Stimulated activated naive CD8-positive, alpha-beta T cell treated with anti-CD3 and anti-CD28 coated beads, Interleukin-15, amount 100 ng/mL, for 72 hours (primary cell): ENCODE results near the gene HEMK1.
A peak's percentile ranks its signal among the peaks of the same experiment; 100 is the strongest.

Experiments
- ATAC-seq: fragments of 150-1000 bp; cut with Tn5 transposase; 2 replicates; pipeline ENCODE4 v1.10.0; 2021; ENCODE audit warnings: mild to moderate bottlenecking, moderate library complexity
- DNase-seq, 2 donors: peaks; one replicate each; pipeline ENCODE4 v3.0.0; 2021 to 2022
- H3K27ac Mint-ChIP-seq, 2 donors: one replicate each; pipeline ENCODE4 v1.8.0; 2022; ENCODE audit warnings: mild to moderate bottlenecking in 2 of 2, mixed read lengths in 2 of 2, moderate library complexity in 2 of 2
- H3K27me3 Mint-ChIP-seq: one replicate; pipeline ENCODE4 v1.8.0; 2022; ENCODE audit warnings: mixed read lengths
- H3K4me1 Mint-ChIP-seq: one replicate; pipeline ENCODE4 v1.8.0; 2022; ENCODE audit warnings: mild to moderate bottlenecking, mixed read lengths
- H3K4me3 Mint-ChIP-seq, 2 donors: one replicate each; pipeline ENCODE4 v1.8.0; 2022; ENCODE audit warnings: mild to moderate bottlenecking in 2 of 2, mixed read lengths in 2 of 2, moderate library complexity in 1 of 2
- H3K9me3 Mint-ChIP-seq, 2 donors: one replicate each; pipeline ENCODE4 v1.8.0; 2022; ENCODE audit warnings: mixed read lengths in 2 of 2

The HEMK1 gene

DNA sequence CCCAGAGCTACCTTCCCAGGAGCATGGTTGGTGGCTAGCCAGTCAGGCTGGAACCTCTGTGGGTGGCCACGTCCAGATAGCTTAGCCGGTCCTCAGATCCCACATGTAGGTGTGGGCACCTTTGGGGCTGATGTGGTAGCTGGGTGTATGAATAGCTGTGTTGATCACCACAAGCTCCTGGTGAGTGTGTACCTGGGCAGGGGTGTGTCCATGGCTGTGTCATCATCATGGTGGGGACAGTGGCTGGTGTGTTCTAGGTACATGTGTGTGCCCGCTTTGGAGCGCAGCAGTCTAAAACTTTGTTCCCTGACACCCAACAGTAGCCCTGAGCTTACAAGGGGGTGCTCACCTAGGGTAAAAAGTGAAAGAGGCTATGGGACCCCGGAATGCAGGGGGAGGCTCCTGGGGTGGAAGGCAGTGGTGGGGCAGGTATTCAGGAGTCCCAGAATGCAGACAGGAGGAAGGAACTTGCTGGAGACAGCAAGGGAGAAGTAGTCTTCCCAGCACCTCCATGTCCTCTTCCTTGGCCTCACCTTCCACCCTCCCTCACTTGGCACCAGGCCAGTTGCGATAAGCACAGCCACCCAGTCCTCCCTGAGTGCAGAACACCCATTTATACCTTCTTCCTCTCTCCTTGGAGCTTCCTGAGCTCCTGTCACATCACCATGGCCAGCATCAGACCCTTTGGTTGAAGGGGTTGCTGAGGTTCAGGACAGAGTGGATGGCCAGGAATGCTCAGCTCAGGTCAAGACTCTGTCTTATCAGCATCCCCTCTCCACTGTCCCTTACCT is 41.1 kb downstream of the HEMK1 start:
- Mint-ChIP-seq H3K9me3 (no peaks in the 10 kb centered on the region), H3K27ac (peak overlapping the region; percentile 97 to 100), H3K4me3 (peak overlapping the region; percentile 89 to 99), H3K4me1 (peaks cover 29% of the 10 kb centered on the region), H3K27me3 (no peaks in the 10 kb centered on the region)
- peak in 1 of 2 donors; percentile 56 for DNase-seq
- ATAC-seq, result no peak

- DNase-seq, result no peak
- ATAC-seq, result no peak
- H3K4me1 Mint-ChIP-seq, result peaks cover 29% of the 10 kb centered on the region
- no peaks in the 10 kb centered on the region for H3K27me3 Mint-ChIP-seq
- peak overlapping the region; percentile 97 to 100 for H3K27ac Mint-ChIP-seq
- no peaks in the 10 kb centered on the region for H3K9me3 Mint-ChIP-seq
- peak overlapping the region; percentile 89 to 99 for H3K4me3 Mint-ChIP-seq
Observed at GRCh38 chr3:50610992-50611463, 41.7 kb downstream of the HEMK1 start.

DNA sequence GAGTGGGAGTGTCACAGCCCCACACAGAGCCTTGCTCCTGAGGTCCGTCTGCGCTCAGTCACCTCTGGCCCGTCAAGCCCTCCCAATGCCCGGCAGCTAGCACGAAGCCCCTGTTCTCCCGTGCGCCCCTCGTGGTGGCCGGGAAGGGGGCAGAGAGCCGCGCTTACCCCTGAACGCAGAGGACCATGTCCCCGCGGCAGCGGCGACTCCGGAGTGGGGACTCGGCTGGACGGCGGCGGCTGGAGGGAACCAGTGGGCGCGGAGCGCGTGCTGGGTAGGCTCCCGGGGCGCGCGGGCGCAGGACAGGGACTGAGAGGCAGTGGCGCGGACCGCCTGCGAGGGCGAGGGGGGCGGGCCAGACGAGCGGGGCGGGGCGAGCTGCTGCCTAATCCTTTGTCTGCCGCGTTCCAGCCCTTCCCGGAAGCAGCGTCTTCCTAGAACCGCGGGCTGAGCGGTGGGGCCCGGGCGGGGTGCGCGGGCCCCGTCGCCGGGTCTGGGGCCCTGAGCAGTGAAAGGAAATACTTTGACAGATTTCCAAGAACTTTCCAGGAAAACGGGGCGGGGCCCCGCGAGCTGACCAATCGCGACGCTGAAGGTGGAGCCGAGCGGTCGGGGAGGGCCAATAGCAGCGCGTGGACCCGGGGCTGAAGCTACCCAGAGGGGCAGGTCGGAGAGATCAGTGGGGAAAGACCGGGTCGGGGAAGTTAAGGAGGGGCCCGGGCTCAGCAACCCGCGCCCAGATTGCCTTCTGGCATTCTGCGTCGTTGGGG is 42.3 kb downstream of the HEMK1 start, which contains the start of gene CISH:
Gene CISH (minus strand): TSS at position 311 of the 770 bp plus-strand sequence. CDS start 124 bp downstream, at position 187.
- Mint-ChIP-seq H3K4me3 (peak within 1 kb of the TSS; percentile 89 to 99), H3K27ac (peak within 1 kb of the TSS; percentile 98 to 100), H3K9me3 (no peaks in the 10 kb centered on the region), H3K4me1 (peaks cover 33% of the 10 kb centered on the region), H3K27me3 (no peaks in the 10 kb centered on the region)
- ATAC-seq (peak; percentile 81), DNase-seq (peak; percentile 98 to 99)

GRCh38 chr3:50612234-50612882 is 43.0 kb downstream of the HEMK1 start:
- Mint-ChIP-seq H3K4me3 (peak overlapping the region; percentile 89 to 99), H3K27ac (peak overlapping the region; percentile 98 to 100), H3K27me3 (no peaks in the 10 kb centered on the region), H3K4me1 (peaks cover 33% of the 10 kb centered on the region), H3K9me3 (no peaks in the 10 kb centered on the region)
- no peak for ATAC-seq
- no peak for DNase-seq

DNA sequence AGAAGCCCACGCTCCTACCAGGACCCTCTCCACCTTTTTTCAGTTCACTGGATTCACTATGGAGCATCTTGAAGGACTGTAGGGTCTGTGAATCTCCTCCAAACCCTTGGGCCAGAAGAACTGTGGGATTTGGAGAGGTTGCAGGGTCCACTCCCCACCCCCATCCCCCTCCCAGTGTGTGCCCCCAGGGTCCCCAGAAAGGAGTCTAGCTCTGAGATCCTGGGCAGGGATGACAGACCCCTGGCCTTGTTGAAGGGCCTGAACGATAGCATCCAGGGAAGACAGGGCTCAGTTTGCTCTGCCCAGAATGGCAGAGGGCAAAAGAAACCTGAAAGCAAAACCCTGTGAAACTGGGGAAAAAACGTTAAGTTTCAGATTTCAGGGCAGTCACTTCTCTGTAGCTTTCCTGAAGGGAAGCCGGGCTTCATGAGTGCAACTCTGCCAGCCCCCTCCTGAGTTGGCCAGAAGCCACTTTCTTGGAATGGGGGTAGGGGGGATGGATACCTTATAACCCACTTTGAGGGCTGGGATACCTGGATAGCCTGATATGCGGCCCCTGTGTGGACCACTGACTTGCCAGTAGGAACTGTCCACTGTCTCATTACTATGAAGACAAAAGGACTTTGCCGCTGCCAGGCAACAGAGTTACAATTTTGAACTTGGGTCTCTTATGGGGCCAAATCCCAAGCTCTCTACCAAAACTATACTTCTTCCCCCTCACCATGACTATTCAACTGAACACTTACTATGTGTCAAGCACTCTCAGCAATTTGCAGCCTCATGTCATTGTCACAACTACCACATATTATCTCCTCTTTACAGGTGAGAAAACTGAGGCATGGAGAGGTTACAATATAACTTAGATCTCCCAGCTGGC is 43.9 kb downstream of the HEMK1 start:
- ATAC-seq (no peak), DNase-seq (no peak)
- Mint-ChIP-seq H3K27ac (peak overlapping the region; percentile 98 to 100), H3K4me3 (peak overlapping the region; percentile 89 to 99), H3K4me1 (peaks cover 37% of the 10 kb centered on the region), H3K27me3 (no peaks in the 10 kb centered on the region), H3K9me3 (no peaks in the 10 kb centered on the region)

DNA sequence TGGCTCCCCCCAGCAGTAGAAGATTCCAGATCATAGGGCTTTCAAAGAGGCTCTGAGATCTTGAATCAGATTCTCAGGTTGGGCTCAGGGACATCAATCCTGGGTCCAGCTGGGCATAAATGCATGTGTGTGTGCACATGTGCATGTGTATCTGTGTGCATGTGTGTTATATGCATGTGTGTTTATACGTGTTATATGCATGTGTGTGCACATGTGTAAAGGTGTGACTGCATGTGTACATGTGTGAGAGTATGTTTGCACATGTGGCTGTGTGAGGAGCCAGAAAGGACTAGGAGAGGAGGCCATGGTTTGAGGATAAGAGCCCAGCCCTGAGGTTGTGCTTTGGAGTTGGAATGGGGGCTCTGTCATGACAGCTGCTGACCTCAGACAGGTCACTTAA is 45.9 kb downstream of the HEMK1 start:
- H3K27ac Mint-ChIP-seq, result no peak overlapping the region
- no peaks in the 10 kb centered on the region for H3K9me3 Mint-ChIP-seq
- peaks cover 57% of the 10 kb centered on the region for H3K4me1 Mint-ChIP-seq
- DNase-seq (no peak), ATAC-seq (no peak)
- no peaks in the 10 kb centered on the region for H3K27me3 Mint-ChIP-seq
- H3K4me3 Mint-ChIP-seq, result peak overlapping the region; percentile 89 to 99

GRCh38 chr3:50616003-50616769 is 46.9 kb downstream of the HEMK1 start:
- Mint-ChIP-seq H3K27ac (peak overlapping the region; percentile 85 to 89), H3K27me3 (no peaks in the 10 kb centered on the region), H3K9me3 (no peaks in the 10 kb centered on the region), H3K4me1 (peaks cover 67% of the 10 kb centered on the region), H3K4me3 (peak overlapping the region; percentile 89 to 99)
- peak; percentile 26 for ATAC-seq
- peak; percentile 81 to 85 for DNase-seq

DNA sequence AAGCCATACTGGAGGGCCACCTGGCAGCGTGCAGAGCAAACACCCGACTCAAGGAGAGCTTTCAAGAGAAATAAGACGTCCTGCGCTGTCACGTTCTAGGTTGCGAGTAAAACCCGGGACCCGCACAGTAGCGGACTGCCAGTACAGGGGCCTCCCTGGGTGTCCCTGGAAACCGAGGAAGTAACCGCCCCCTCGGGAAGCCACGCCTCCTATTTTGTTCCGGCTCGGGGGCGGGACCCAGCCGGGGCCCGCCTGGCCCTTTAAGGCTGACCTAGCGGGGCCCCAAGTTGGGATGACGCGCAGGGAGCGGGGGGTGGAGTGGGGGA is 47.4 kb downstream of the HEMK1 start:
- H3K4me3 Mint-ChIP-seq, result peak overlapping the region; percentile 89 to 99
- DNase-seq (peak; percentile 98), ATAC-seq (peak; percentile 63)
- H3K27ac Mint-ChIP-seq, result peak overlapping the region; percentile 85 to 89
- H3K27me3 Mint-ChIP-seq, result no peaks in the 10 kb centered on the region
- H3K4me1 Mint-ChIP-seq, result peaks cover 72% of the 10 kb centered on the region
- H3K9me3 Mint-ChIP-seq, result no peaks in the 10 kb centered on the region

DNA sequence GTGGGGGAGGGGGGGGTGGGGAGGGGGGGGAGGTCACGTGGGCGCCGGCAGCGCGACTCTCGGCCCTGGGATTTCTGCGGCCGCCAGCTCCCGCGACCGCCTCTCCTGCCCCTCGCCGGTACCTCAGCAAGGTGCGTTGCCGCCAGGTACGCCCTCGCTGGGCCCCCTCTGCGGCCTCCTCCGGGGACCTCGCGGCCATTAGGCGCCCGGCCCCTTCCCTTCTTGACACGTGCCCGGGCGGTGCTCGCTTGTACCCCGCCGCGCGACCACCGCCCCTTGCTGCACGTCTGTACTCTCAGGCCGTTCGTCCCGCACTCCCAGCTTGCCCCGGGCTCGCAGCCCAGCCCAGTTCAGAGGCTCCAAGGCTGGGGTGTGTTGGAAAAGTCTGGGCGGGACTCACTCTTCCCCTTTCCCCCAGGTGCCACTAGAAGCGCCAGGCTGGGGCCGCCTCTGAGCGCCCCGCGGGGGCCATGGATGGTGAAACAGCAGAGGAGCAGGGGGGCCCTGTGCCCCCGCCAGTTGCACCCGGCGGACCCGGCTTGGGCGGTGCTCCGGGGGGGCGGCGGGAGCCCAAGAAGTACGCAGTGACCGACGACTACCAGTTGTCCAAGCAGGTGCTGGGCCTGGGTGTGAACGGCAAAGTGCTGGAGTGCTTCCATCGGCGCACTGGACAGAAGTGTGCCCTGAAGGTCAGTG is 47.9 kb downstream of the HEMK1 start, which contains the start of gene MAPKAPK3:
Gene MAPKAPK3 (plus strand): TSS at position 56 of the 696 bp plus-strand sequence. CDS start 415 bp downstream, at position 471.
- Mint-ChIP-seq H3K9me3 (no peaks in the 10 kb centered on the region), H3K27me3 (no peaks in the 10 kb centered on the region), H3K4me3 (peak within 1 kb of the TSS; percentile 89 to 99), H3K27ac (peak within 1 kb of the TSS; percentile 96 to 97), H3K4me1 (peaks cover 73% of the 10 kb centered on the region)
- DNase-seq, result peak; percentile 44 to 54
- peak; percentile 5 for ATAC-seq

DNA sequence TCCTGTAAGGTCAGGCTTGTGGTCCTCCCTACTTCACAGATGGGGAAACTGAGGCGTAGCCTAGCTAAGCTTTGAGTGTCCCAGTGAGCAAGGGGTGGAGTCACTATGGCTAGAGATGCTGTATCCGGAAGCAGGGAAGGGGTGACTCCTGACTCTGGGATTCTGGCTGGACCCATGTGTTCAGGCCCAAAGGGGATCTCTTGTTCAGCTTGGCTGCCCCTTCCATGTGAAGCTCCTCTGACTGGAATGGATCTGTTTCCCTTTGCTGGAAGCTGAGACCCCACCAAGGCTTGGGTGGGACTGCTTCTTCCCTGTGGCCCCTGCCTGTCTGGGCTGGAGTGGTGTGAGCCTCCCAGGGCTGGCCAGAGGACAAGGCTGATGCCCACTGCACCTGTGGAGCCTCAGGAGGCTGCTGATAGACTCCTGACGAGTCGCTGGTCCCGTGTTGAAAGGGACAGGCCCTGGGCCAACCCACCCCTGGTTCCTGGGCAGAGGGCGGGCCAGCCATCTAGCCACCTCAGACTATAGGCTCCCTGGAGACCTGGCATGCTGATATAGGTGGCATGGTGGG is 48.7 kb downstream of the HEMK1 start:
- peak in 1 of 2 donors; percentile 27 for DNase-seq
- Mint-ChIP-seq H3K4me3 (peak overlapping the region; percentile 89 to 99), H3K4me1 (peaks cover 80% of the 10 kb centered on the region), H3K9me3 (no peaks in the 10 kb centered on the region), H3K27ac (peak overlapping the region; percentile 55 to 92), H3K27me3 (no peaks in the 10 kb centered on the region)
- ATAC-seq, result peak; percentile 3

DNA sequence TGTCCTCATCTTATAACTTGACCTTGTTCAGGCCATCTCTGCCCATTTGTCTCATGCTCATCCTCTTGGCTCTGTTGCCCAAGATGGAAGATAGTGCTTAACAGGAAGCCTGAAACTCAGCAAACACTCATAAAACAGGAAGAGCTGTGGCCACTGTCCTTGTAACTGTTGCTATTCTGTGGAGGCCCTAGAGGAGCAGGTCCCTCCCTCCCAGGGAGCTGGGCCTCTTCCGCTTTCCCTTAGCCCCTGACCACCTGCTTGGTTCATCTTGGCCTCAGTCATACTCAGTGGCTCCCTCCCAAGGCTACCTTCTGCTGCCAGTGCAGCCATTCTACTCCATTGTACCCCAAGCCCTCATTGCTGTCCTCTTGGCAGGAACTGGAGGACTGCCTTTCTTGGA is 51.1 kb downstream of the HEMK1 start:
- H3K4me3 Mint-ChIP-seq, result peak overlapping the region; percentile 89 to 99
- H3K27ac Mint-ChIP-seq, result peak overlapping the region; percentile 38 to 91
- H3K9me3 Mint-ChIP-seq, result no peaks in the 10 kb centered on the region
- H3K4me1 Mint-ChIP-seq, result peaks cover 88% of the 10 kb centered on the region
- no peak for ATAC-seq
- peak in 1 of 2 donors; percentile 35 for DNase-seq
- H3K27me3 Mint-ChIP-seq, result no peaks in the 10 kb centered on the region

DNA sequence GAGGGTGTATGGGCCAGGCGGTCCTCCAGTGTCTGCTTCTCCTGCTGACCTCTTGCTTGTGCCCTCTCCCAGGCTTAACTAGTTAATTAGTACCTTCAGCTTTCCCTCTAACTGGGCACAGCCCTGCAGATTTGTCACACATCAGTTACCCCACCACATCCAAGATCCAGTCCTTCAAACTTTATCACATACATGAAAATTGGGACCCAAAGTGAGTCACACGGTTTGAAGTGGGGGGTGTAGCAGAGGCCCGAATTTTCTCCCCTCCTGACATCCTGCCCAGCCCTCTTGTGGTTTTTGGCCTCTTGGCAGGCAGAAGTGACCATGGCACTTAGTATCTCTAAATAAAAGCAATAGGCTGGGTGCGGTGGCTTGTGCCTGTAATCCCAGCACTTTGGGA is 51.5 kb downstream of the HEMK1 start:
- ATAC-seq (no peak), DNase-seq (no peak)
- Mint-ChIP-seq H3K27me3 (no peaks in the 10 kb centered on the region), H3K4me1 (peaks cover 88% of the 10 kb centered on the region), H3K4me3 (peak overlapping the region; percentile 89 to 99), H3K27ac (peak overlapping the region; percentile 38 to 91), H3K9me3 (no peaks in the 10 kb centered on the region)

GRCh38 chr3:50622881-50623280 is 53.6 kb downstream of the HEMK1 start:
- no peaks in the 10 kb centered on the region for H3K9me3 Mint-ChIP-seq
- DNase-seq (no peak), ATAC-seq (no peak)
- H3K27ac Mint-ChIP-seq, result peak overlapping the region in 1 of 2 donors; percentile 27
- H3K27me3 Mint-ChIP-seq, result no peaks in the 10 kb centered on the region
- peaks cover 100% of the 10 kb centered on the region for H3K4me1 Mint-ChIP-seq
- H3K4me3 Mint-ChIP-seq, result peak overlapping the region; percentile 48 to 60
